Omental fat pad (tissue), 4 donors: ENCODE results near the gene TBCB. TPM values are rescaled to one million over a fixed set of nuclear protein-coding genes. Genes with fewer than 3 reads are reported as not detected.

Experiments used
- ATAC-seq: fragments of 150-250 bp; one replicate; pipeline ENCODE4 v1.9.1; 2016; ENCODE audit warnings: mild to moderate bottlenecking, moderate library complexity; ENCODE audit not compliant: low FRiP score
- DNase-seq: peaks from one replicate; pipeline ENCODE4 v3.0.0-alpha.2; 2019; ENCODE audit warnings: low spot score
- total RNA-seq, 4 donors: library from RNA; depleted of rRNA; stranded (reverse); fragments of >200 nt; gene quantifications; one replicate each; pipeline ENCODE4 v1.1.0, GENCODE V29; 2016
- TF ChIP-seq, protein P1 (sequence below), 3 donors: fragments of 450-650 bp; IDR thresholded peaks; one replicate each; pipeline ENCODE4 v1.5.1; 2016 to 2017; ENCODE audit warnings: antibody characterized with exemption in 3 of 3, mild to moderate bottlenecking in 3 of 3, moderate library complexity in 2 of 3

Gene TBCB
- total RNA-seq, 4 donors from 2014 or later = 86.9 to 126 (median 106) TPM

DNA sequence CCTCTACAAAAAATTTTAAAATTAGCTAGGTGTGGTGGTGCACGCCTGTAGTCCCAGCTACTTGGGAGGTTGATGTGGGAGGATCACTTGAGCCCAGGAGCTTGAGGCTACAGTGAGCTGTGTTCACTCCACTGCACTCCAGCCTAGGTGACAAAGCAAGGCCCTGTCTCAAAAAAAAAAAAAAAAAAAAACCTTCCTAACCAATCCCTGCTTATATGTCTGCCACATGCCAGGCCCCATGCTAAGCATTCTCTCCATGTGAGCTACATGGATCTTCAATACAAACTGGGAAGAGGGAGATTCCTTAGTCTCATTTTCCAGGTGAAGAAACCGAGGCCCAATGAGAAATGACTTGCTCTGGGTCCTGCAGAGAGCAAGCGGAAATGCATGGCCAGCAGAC, 6.6 kb upstream of the TBCB start:
- ATAC-seq (no peak), DNase-seq (no peak)
- TF ChIP-seq, protein P1, sequence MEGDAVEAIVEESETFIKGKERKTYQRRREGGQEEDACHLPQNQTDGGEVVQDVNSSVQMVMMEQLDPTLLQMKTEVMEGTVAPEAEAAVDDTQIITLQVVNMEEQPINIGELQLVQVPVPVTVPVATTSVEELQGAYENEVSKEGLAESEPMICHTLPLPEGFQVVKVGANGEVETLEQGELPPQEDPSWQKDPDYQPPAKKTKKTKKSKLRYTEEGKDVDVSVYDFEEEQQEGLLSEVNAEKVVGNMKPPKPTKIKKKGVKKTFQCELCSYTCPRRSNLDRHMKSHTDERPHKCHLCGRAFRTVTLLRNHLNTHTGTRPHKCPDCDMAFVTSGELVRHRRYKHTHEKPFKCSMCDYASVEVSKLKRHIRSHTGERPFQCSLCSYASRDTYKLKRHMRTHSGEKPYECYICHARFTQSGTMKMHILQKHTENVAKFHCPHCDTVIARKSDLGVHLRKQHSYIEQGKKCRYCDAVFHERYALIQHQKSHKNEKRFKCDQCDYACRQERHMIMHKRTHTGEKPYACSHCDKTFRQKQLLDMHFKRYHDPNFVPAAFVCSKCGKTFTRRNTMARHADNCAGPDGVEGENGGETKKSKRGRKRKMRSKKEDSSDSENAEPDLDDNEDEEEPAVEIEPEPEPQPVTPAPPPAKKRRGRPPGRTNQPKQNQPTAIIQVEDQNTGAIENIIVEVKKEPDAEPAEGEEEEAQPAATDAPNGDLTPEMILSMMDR (IDR thresholded peaks at IDR 0.05) = no peak

GRCh38 chr19:36110487-36111199, 4.6 kb upstream of the TBCB start, which contains the start of gene OVOL3:
Gene OVOL3, plus strand, starts transcription at chr19:36111143. Its CDS starts 60 bp downstream, at chr19:36111203.
- DNase-seq (no peak), ATAC-seq (no peak)

DNA sequence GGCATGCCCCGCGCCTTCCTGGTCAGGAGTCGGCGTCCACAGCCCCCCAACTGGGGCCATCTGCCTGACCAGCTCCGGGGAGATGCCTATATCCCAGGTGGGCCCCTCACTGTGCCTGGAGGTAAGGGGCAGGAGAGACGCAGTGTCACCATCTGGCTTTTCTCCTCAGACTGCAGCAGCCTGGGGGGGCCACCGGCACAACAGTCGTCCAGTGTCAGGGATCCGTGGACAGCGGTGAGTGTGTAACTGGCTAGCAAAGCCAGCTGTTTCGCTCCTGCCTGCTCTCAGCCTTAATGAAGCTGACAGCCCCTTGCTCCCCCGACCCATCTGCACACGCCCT, 4.1 kb upstream of the TBCB start:
- no peak for DNase-seq
- ATAC-seq = no peak
- TF ChIP-seq, protein P1 (IDR thresholded peaks at IDR 0.05) = no peak

More at GRCh38 chr19:36110487-36111199, 4.6 kb upstream of the TBCB start, which contains the start of gene OVOL3:
- TF ChIP-seq, protein P1 (IDR thresholded peaks at IDR 0.05) = no peak

- TF ChIP-seq, protein P1 (IDR thresholded peaks at IDR 0.05) = no peak
- DNase-seq (no peak), ATAC-seq (no peak)
These were observed 2.6 kb upstream of the TBCB start for GRCh38 chr19:36112678-36113077.

GRCh38 chr19:36113425-36113824, 1.8 kb upstream of the TBCB start:
- ATAC-seq = no peak
- TF ChIP-seq, protein P1 (IDR thresholded peaks at IDR 0.05) = no peak
- DNase-seq = no peak

GRCh38 chr19:36113894-36114720, 1.2 kb upstream of the TBCB start:
- ATAC-seq (peak; percentile 4), DNase-seq (no peak)
- TF ChIP-seq, protein P1 (IDR thresholded peaks at IDR 0.05) = no peak
